Measurements from ENCODE around the gene USP5.

USP5 gene

GRCh38 chr12:6914947-6915788, 63.2 kb downstream of the USP5 start:
- no peak for DNase-seq (ENCODE audit: low read depth)

- DNase-seq (ENCODE audit: low read depth): no peak
These were observed 63.9 kb downstream of the USP5 start for GRCh38 chr12:6915789-6916285.

Measured in GM04503 (cell line).